Dermis microvascular lymphatic vessel endothelial cell (primary cell): ENCODE results near the gene CHAF1B. TPM values are rescaled to one million over a fixed set of nuclear protein-coding genes. Genes with fewer than 3 reads are reported as not detected.
"Not testable (repeated sequence)": the region's sequence is repeated elsewhere in the genome, so short reads cannot be mapped to it uniquely, and the experiment has no call there.

ENCODE experiments used
- DNase-seq, 2 donors: peaks; one replicate each; pipeline versions ENCODE4 v3.0.0 to v3.0.0-alpha.2; 2010; ENCODE audit warnings: low read depth in 2 of 2
- total RNA-seq: library from RNA; depleted of rRNA; stranded (reverse); fragments of >200 nt; gene quantifications from 2 replicates; pipeline ENCODE4 v1.2.1, GENCODE V29; 2014

CHAF1B gene
- total RNA-seq, result 1.6 and 3.3 TPM in 2 replicates

- DNase-seq, result peak; percentile 51 to 79
These were observed at the start of gene CHAF1B for GRCh38 chr21:36385233-36386030. Gene CHAF1B, plus strand, starts transcription at chr21:36385392. Its CDS starts 745 bp downstream, at chr21:36386137.

DNA sequence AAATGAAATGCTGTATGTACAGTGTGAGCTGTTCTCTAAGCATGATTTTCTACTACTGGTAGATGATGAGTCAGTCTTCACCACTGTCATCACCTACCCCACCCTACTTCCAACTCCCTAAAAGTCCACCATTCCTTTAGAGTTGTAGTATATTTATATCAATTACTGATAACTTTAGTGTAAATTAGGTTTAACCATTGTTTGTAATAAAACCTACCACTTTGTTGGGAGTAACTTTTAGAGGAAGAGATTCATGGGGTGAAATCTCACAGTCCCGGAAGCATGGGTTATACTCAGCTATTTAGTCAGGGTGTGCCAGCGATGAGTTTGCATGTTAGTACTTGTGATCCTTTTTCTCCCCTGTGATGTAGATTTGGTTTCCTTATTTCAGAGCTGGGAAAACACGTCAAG, 48.1 kb upstream of the CHAF1B start:
- DNase-seq, result peak in 1 of 2 donors; percentile 17

DNA sequence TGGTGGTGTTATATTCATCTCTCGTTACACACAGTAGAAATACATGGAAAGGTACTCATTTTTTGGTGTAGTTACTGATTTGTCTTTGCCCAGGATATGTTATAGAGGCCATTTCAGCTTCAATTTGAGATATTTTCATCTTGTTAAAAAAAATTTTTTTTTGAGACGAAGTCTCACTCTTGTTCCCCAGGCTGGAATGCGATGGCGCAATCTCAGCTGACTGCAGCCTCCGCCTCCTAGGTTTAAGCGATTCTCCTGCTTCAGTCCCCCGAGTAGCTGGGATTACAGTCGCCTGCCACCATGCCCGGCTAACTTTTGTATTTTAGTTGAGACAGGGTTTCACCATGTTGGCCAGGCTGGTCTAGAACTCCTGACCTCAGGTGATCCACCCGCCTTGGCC, 46.2 kb upstream of the CHAF1B start:
- no peak for DNase-seq

- not testable (repeated sequence) for DNase-seq
These were observed 42.6 kb upstream of the CHAF1B start for GRCh38 chr21:36342581-36342980.

DNA sequence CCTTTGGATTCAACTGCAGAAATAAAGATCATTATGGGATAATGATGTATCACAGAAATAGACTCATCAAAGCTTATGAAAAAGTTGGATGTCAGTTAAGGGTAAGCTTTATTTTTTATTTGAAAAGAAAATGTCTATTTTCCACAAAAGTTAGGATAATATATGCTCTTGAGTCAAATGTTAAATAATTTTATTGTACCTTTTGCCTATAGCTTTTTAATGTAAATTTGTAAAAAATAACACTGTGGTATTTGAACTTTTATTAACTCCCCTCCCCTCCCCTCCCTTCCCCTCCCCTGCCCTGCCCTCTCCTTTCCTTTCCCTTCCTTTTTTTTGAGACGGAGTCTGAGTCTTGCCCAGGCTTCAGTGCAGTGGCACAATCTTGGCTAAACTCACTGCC, 40.3 kb upstream of the CHAF1B start:
- DNase-seq, result no peak

GRCh38 chr21:36347278-36347961, 37.8 kb upstream of the CHAF1B start:
- no peak for DNase-seq

- no peak for DNase-seq
These were observed 37.2 kb upstream of the CHAF1B start for GRCh38 chr21:36347962-36348328.

- no peak for DNase-seq
These were observed 35.9 kb upstream of the CHAF1B start for GRCh38 chr21:36349315-36349714.

DNA sequence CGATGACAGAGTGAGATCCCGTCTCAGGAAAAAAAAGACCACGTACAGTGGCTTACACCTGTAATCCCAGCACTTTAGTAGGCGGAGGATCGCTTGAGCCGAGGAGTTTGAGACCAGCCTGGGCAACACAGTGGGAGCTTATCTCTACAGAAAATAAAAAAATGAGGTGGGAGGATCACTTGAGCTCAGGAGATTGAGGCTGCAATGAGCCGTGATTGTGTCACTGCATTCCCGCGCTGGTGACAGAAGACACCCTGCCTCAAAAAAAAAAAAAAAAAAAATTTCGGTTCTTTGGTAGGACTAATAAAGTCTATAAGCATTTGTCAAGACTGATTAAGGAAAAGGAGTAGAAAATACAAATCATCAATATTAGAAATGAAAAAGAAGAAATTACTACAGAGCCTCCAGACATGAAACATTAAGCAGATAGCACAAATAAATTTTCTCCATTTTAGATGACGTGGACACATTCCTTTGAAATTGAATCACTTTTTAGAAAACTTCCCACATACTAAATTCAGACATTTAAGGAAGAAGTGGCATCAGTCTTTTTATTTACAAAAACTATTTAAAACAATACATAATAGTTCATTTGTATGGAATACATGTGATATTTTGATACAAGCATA, 34.8 kb upstream of the CHAF1B start:
- no peak for DNase-seq

DNA sequence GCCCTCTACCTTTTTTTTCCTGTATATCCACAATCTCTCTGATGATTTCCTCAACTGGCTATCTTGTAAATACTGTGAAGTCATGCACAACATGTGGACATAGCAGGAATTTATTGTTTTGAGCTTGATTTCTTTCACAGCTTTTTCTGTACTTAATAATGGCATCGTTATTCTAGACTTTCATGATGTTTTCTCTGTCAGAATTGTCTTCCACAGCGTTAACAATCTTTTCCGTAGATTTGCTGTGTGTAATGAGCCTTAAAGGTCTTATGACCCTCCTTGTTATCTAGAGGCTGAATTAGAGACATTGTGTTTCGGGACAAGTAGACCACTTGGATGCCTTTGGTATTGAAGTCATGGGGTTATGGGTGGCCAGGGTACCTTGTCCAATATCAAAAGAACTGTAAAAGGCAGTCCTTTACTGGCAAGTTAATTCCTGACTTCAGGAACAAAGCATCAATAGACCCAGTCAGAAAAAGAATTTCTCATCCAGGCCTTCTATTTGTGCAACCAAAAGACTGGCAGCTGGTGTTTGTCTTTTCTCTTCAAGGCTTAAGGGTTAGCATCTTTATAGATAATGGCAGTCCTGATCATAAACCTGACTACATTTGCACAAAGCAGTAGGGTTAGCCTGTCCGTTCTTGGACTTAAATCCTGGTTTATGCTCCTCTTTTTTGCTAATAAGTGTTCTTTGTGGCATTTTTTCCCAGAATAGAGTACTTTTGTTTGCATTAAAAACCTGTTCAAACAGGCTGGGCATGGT, 30.1 kb upstream of the CHAF1B start:
- no peak for DNase-seq

- no peak for DNase-seq
These were observed 29.3 kb upstream of the CHAF1B start for GRCh38 chr21:36355868-36356267.

DNA sequence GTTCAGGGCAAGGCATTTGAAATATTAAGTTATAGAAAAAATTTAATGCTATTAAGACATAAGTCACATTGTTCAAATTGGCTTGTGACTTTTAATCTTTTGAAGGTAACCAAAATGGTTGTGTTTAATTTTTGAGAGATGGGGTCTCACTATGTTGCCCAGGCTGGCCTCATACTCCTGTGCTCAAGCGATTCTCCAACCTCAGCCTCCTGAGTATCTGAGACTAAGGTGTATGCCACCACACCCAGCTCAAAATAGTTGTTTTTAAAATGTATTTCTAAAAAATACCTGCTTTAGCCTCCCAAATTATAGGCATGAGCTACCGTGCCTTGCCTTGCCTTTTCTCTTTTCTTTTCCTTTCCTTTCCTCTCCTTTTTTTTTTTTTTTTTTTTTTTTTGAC, 26.0 kb upstream of the CHAF1B start:
- DNase-seq, result no peak

DNA sequence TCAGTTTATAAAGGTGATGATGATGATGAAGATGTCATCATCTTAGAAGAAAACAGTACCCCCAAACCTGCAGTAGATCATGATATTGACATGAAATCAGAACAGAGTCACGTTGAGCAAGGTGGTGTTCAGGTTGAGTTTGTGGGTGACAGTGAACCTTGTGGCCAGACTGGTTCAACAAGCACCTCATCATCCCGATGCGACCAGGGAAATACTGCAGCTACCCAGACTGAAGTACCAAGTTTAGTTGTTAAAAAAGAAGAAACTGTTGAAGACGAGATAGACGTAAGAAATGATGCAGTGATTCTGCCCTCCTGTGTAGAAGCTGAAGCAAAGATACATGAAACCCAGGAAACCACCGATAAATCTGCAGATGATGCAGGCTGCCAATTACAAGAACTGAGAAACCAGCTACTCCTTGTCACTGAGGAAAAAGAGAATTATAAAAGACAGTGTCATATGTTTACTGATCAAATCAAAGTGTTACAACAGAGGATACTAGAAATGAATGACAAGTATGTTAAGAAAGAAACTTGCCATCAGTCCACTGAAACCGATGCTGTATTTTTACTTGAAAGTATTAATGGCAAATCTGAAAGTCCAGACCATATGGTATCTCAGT, 16.0 kb upstream of the CHAF1B start:
- no peak for DNase-seq

- DNase-seq, result no peak
These were observed 9.2 kb upstream of the CHAF1B start for GRCh38 chr21:36375994-36376393.

GRCh38 chr21:36377391-36377842, 7.8 kb upstream of the CHAF1B start:
- no peak for DNase-seq

- DNase-seq, result no peak
These were observed 5.9 kb upstream of the CHAF1B start for GRCh38 chr21:36379251-36379650.

DNA sequence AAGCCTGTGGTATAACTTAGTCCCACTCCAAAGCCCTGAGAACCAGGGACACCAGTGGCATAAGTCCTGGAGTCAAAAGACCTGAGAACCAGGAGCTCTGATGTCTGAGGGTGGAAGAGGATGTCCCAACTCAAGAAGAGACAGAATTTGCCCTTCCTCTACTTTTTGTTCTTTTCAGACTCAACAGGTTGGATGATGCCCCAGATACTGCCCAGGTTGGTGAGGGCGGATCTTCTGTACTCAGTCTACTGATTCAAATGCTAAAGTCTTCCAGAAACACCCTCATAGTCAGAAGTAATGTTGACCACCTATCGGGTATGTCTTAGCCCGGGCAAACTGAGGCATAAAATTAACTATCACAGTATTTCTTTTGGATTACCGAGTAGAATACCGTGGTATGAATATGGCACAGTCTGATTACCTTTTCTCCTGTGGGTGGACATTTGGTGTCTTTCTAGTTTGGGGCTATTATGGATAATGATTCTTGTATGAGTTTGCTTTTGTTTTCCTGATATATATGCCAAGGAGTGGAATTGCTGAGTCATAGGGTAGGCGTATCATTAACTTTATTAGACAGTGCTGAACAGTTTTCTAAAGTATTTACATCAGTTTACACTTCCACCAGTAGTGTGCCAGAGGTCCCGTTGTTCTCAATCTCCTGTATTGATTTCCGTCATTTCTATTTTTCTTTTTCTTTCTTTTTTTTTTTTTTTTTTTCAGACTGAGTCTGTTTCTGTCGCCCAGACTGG, 3.2 kb upstream of the CHAF1B start:
- peak in 1 of 2 donors; percentile 15 for DNase-seq

DNA sequence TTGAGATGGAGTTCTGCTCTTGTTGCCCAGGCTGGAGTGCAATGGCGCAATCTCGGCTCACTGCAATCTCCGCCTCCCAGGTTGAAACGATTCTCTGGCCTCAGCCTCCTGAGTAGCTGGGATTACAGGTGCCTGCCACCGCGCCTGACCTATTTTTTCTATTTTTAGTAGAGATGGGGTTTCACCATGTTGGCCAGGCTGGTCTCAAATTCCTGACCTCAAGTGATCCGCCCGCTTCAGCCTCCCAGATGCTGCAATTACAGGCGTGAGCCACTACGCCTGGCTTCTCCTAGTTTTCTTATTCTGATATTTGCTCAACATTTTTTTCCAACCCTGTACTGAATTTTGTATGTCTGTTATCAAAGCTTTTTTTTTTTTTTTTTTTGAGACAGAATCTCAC, 2.5 kb upstream of the CHAF1B start:
- DNase-seq, result not testable (repeated sequence)

DNA sequence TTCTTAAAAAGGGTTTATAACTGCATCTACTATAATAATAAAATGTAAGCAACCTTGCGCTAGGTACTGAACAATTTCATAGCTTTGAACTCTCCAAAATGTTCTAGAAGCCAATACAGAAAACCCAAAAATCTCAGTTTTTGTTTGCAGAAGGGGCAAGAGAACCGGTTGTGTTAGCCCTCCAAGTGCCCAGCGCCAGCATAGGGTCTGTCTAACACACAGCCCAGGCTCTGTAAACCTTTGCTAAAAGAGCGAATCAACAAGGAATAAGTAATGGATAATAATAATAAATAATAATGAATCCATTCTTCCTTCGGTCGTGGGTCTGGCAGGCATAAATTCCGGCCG, 333 bp upstream of the CHAF1B start:
- no peak for DNase-seq

DNA sequence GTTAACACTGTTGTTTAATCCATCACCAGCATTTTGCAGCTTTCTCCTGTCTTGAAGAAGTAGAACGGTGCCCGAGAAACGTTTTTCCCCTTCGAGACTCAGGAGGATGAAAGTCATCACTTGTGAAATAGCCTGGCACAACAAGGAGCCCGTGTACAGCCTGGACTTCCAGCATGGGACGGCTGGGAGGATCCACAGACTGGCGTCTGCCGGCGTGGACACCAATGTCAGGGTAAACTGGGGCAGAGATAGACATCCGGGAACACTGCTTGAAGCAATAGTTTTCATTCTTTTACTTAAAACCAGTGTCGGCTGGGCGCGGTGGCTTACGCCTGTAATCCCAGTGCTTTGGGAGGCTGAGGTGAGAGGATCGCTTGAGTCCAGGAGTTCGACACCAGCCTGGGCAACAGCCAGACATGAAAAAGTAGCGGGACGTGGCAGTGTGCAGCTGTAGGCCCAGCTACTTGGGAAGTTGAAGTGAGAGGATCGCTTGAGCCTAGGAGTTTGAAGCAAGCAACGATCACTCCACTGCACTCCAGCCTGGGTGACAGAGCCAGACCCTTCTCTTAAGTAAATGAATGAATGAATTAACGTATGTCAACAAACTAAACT, 945 bp downstream of the CHAF1B start:
- DNase-seq, result no peak
